A673 (cell line): Measurements from ENCODE around the gene LORICRIN.

Experiments used
- CTCF ChIP-seq: fragments of 300-800, 200-600 bp; sonication (generic); conservative IDR thresholded peaks from 2 replicates; pipeline ENCODE4 v1.5.1; 2017; ENCODE audit warnings: low read depth, mild to moderate bottlenecking, antibody characterized with exemption, low read length, moderate library complexity, mixed read lengths
- EZH2 ChIP-seq: fragments of 200-600 bp; sonication (generic); IDR thresholded peaks from 2 replicates; pipeline ENCODE4 v1.6.1; 2017; ENCODE audit warnings: borderline replicate concordance, low read depth, mild to moderate bottlenecking, mixed read lengths, antibody characterized with exemption, low read length; ENCODE audit not compliant: poor library complexity, severe bottlenecking

- TF ChIP-seq CTCF (no peak), EZH2 (no peak)
These were observed 9.3 kb upstream of the LORICRIN start for GRCh38 chr1:153250166-153250565.
